Gastroesophageal sphincter (tissue), 3 donors: ENCODE results near the gene CDPF1.
"Not testable (repeated sequence)": the region's sequence is repeated elsewhere in the genome, so short reads cannot be mapped to it uniquely, and the experiment has no call there.

ENCODE experiments used
- CTCF ChIP-seq, 4 experiments: fragments of 200-600 bp in 2 of 4; fragments of 450-650 bp in 2 of 4; sonication (generic) in 1 of 4; IDR thresholded peaks; one replicate each; pipeline ENCODE4 v1.5.1; 2017 to 2019; ENCODE audit warnings: antibody characterized with exemption in 4 of 4, mild to moderate bottlenecking in 2 of 4, moderate library complexity in 2 of 4
- EP300 ChIP-seq: sonication (generic); formaldehyde crosslinking; IDR thresholded peaks from one replicate; pipeline ENCODE4 v1.6.1; 2017; ENCODE audit warnings: antibody characterized with exemption, mild to moderate bottlenecking
- POLR2A ChIP-seq, 2 donors: fragments of 450-650 bp; IDR thresholded peaks; one replicate each; pipeline ENCODE4 v1.6.1; 2017; ENCODE audit warnings: antibody characterized with exemption in 2 of 2, mild to moderate bottlenecking in 2 of 2, moderate library complexity in 1 of 2
- POLR2AphosphoS5 ChIP-seq: sonication (generic); formaldehyde crosslinking; IDR thresholded peaks from one replicate; pipeline ENCODE4 v1.6.1; 2017; ENCODE audit warnings: antibody characterized with exemption

- TF ChIP-seq POLR2AphosphoS5; CTCF (IDR thresholded peaks at IDR 0.05); EP300; POLR2A (IDR thresholded peaks at IDR 0.05): not testable (repeated sequence)
Measured at GRCh38 chr22:46265627-46266026, 15.5 kb upstream of the CDPF1 start.
